HepG2 (cell line): ENCODE results near the gene STX1B. TPM values are rescaled to one million over a fixed set of nuclear protein-coding genes. Genes with fewer than 3 reads are reported as not detected.

Experiments
- CEBPG ChIP-seq: IDR thresholded peaks from 2 replicates; pipeline ENCODE4 v1.6.1; 2016
- DMAP1 ChIP-seq: IDR thresholded peaks from 2 replicates; pipeline ENCODE4 v1.6.1; 2016
- ELF3 ChIP-seq: IDR thresholded peaks from 2 replicates; pipeline ENCODE4 v1.6.1; 2016; ENCODE audit warnings: missing genetic modification reagents, missing compliant biosample characterization
- HOXA9 ChIP-seq: sonication (generic); formaldehyde crosslinking; IDR thresholded peaks from 2 replicates; pipeline ENCODE4 v1.8.1; 2022; ENCODE audit warnings: missing genetic modification reagents, mild to moderate bottlenecking, moderate library complexity, borderline replicate concordance
- TAF1 ChIP-seq: sonication (generic); formaldehyde crosslinking; IDR thresholded peaks from 2 replicates; pipeline ENCODE4 v1.4.0; 2020; ENCODE audit warnings: missing genetic modification reagents
- ZNF143 ChIP-seq: sonication (generic); formaldehyde crosslinking; IDR thresholded peaks from 2 replicates; pipeline ENCODE4 v1.4.0; 2020; ENCODE audit warnings: missing genetic modification reagents
- ZNF326 ChIP-seq: sonication (generic); formaldehyde crosslinking; IDR thresholded peaks from 2 replicates; pipeline ENCODE4 v1.4.0; 2020; ENCODE audit warnings: missing genetic modification reagents, borderline replicate concordance
- ZNF343 ChIP-seq: sonication (generic); formaldehyde crosslinking; IDR thresholded peaks from 2 replicates; pipeline ENCODE4 v1.4.0; 2020; ENCODE audit warnings: mild to moderate bottlenecking, missing genetic modification reagents
- polyA plus RNA-seq, 8 experiments: library from polyadenylated mRNA; depleted of rRNA in 3 of 8; stranded (reverse) in 7 of 8; unstranded in 1 of 8; fragments of >200 nt; fragmentation: Illumina TruSeq in 4 of 8; extraction: Trizol in 4 of 8; gene quantifications; 2 replicates each; pipeline versions ENCODE4 v1.2.1 to v1.2.3, GENCODE V29; 2011 to 2016; ENCODE audit warnings: low read depth in 4 of 8, missing spikeins in 1 of 8, mixed read lengths in 1 of 8; ENCODE audit not compliant: insufficient read depth in 1 of 8
- total RNA-seq, 5 experiments: library from RNA; depleted of rRNA; stranded (reverse); fragments of >200 nt; fragmentation: Illumina TruSeq; extraction: Trizol; gene quantifications; 2 replicates each; pipeline ENCODE4 v1.2.3, GENCODE V29; 2016; ENCODE audit warnings: low read depth in 1 of 5
- TF ChIP-seq, protein P1 (sequence below), 2 experiments: fragments of 450-650 bp in 1 of 2; sonication (generic) in 1 of 2; formaldehyde crosslinking in 1 of 2; IDR thresholded peaks; 2 replicates each; pipeline versions ENCODE4 v1.6.1 to v1.8.0; 2016 to 2022; ENCODE audit warnings: antibody characterized with exemption in 1 of 2, mild to moderate bottlenecking in 1 of 2, missing genetic modification reagents in 1 of 2
- TF ChIP-seq, protein P2 (sequence below): sonication (generic); formaldehyde crosslinking; IDR thresholded peaks from 2 replicates; pipeline ENCODE4 v1.5.1; 2020; ENCODE audit warnings: missing genetic modification reagents, mild to moderate bottlenecking, borderline replicate concordance
- TF ChIP-seq, protein P3 (sequence below): IDR thresholded peaks from 2 replicates; pipeline ENCODE4 v1.6.1; 2016
- TF ChIP-seq, protein P4 (sequence below): sonication (generic); formaldehyde crosslinking; IDR thresholded peaks from 2 replicates; pipeline ENCODE4 v1.8.1; 2022; ENCODE audit warnings: low read depth, mild to moderate bottlenecking, missing genetic modification reagents

The STX1B gene
- total and polyA plus RNA-seq, 2 of the 13 experiments (the other 11 are each of a cell fraction or from before 2014, with no cell fraction given): 2.1 to 3.0 TPM

DNA sequence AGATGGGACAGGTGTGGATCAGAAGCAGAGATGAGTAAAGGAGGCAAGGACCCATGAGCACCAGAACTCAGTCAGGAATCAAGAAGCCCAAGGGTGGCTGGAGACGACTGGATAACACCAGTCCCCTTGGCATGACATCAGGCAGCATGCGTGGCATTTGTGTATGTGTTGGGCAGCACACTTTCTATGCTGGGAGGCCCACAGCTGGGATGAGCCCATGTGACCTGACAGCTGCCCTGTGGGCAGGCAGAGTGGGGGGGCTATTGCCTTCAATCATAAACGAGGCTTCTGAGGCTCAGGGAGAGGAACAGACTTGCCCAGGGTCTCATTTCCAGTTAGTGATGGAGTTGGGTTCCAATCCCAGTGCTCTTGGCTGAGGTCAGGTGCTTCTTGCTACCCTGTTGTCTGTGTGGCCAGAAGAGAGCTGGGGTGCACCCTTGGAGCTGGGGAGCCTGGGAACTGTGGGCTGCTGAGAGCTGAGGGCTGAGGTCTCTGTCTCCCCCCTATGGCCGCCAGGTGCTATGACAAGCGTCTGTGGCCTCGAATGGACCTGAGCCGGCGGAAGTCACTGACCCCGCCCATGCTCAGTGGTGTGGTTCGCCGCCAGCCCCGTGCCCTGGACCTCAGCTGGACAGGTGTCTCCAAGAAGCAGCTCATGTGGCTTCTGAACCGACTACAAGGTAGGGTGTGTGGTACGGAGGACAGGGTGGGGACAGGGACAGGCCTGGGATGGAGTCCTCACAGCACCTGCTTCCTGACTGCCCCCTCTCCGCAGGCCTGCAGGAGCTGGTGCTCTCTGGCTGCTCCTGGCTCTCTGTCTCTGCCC, 68.6 kb downstream of the STX1B start (continued):
- TF ChIP-seq, protein P1, sequence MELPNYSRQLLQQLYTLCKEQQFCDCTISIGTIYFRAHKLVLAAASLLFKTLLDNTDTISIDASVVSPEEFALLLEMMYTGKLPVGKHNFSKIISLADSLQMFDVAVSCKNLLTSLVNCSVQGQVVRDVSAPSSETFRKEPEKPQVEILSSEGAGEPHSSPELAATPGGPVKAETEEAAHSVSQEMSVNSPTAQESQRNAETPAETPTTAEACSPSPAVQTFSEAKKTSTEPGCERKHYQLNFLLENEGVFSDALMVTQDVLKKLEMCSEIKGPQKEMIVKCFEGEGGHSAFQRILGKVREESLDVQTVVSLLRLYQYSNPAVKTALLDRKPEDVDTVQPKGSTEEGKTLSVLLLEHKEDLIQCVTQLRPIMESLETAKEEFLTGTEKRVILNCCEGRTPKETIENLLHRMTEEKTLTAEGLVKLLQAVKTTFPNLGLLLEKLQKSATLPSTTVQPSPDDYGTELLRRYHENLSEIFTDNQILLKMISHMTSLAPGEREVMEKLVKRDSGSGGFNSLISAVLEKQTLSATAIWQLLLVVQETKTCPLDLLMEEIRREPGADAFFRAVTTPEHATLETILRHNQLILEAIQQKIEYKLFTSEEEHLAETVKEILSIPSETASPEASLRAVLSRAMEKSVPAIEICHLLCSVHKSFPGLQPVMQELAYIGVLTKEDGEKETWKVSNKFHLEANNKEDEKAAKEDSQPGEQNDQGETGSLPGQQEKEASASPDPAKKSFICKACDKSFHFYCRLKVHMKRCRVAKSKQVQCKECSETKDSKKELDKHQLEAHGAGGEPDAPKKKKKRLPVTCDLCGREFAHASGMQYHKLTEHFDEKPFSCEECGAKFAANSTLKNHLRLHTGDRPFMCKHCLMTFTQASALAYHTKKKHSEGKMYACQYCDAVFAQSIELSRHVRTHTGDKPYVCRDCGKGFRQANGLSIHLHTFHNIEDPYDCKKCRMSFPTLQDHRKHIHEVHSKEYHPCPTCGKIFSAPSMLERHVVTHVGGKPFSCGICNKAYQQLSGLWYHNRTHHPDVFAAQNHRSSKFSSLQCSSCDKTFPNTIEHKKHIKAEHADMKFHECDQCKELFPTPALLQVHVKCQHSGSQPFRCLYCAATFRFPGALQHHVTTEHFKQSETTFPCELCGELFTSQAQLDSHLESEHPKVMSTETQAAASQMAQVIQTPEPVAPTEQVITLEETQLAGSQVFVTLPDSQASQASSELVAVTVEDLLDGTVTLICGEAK (IDR thresholded peaks at IDR 0.05): no peak
- TF ChIP-seq, protein P1 (CRISPR knock-in tag; IDR thresholded peaks at IDR 0.05): no peak
- TF ChIP-seq DMAP1 (peak; percentile 55; the same call in 1 of the 2 replicates), TAF1 (CRISPR knock-in tag) (peak; percentile 46; the same call in 1 of the 2 replicates), ZNF143 (CRISPR knock-in tag) (peak; percentile 76), ZNF343 (CRISPR knock-in tag) (peak; percentile 50; the same call in 1 of the 2 replicates), HOXA9 (CRISPR knock-in tag) (no peak), ELF3 (CRISPR knock-in tag) (no peak; the same call in 1 of the 2 replicates), CEBPG (CRISPR knock-in tag) (no peak), ZNF326 (no peak)
- TF ChIP-seq, protein P2, sequence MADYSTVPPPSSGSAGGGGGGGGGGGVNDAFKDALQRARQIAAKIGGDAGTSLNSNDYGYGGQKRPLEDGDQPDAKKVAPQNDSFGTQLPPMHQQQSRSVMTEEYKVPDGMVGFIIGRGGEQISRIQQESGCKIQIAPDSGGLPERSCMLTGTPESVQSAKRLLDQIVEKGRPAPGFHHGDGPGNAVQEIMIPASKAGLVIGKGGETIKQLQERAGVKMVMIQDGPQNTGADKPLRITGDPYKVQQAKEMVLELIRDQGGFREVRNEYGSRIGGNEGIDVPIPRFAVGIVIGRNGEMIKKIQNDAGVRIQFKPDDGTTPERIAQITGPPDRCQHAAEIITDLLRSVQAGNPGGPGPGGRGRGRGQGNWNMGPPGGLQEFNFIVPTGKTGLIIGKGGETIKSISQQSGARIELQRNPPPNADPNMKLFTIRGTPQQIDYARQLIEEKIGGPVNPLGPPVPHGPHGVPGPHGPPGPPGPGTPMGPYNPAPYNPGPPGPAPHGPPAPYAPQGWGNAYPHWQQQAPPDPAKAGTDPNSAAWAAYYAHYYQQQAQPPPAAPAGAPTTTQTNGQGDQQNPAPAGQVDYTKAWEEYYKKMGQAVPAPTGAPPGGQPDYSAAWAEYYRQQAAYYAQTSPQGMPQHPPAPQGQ (CRISPR knock-in tag): no peak
- TF ChIP-seq, protein P3, sequence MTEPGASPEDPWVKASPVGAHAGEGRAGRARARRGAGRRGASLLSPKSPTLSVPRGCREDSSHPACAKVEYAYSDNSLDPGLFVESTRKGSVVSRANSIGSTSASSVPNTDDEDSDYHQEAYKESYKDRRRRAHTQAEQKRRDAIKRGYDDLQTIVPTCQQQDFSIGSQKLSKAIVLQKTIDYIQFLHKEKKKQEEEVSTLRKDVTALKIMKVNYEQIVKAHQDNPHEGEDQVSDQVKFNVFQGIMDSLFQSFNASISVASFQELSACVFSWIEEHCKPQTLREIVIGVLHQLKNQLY (CRISPR knock-in tag): no peak
- TF ChIP-seq, protein P4, sequence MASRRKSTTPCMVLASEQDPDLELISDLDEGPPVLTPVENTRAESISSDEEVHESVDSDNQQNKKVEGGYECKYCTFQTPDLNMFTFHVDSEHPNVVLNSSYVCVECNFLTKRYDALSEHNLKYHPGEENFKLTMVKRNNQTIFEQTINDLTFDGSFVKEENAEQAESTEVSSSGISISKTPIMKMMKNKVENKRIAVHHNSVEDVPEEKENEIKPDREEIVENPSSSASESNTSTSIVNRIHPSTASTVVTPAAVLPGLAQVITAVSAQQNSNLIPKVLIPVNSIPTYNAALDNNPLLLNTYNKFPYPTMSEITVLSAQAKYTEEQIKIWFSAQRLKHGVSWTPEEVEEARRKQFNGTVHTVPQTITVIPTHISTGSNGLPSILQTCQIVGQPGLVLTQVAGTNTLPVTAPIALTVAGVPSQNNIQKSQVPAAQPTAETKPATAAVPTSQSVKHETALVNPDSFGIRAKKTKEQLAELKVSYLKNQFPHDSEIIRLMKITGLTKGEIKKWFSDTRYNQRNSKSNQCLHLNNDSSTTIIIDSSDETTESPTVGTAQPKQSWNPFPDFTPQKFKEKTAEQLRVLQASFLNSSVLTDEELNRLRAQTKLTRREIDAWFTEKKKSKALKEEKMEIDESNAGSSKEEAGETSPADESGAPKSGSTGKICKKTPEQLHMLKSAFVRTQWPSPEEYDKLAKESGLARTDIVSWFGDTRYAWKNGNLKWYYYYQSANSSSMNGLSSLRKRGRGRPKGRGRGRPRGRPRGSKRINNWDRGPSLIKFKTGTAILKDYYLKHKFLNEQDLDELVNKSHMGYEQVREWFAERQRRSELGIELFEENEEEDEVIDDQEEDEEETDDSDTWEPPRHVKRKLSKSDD: no peak
